ENCODE measurements around the gene MICAL1.

MICAL1 gene

GRCh38 chr6:109447087-109447486 is 8.5 kb downstream of the MICAL1 start:
- POLR2A ChIA-PET, result no interaction called here
- CTCF ChIA-PET, result interaction anchor here (0.7 to 1.5 kb wide), 2 partner anchors 8 to 259 kb away, joined by 3 to 4 read pairs; partner anchors contain the start of gene MICAL1
- DNase-seq (ENCODE audit: extremely low spot score), result no peak
- no peak for TF ChIP-seq CTCF (IDR thresholded peaks at IDR 0.05; ENCODE audit: control extremely low read depth, extremely low read depth, low read depth, missing control alignments)

- no peak for DNase-seq (ENCODE audit: extremely low spot score)
- ChIA-PET CTCF (interaction anchor here (0.6 to 3.3 kb wide), 4 partner anchors 9 to 259 kb away, joined by 3 to 13 read pairs (median 4); partner anchors contain the start of gene MICAL1), POLR2A (interaction anchor here (0.9 kb wide), 1 partner anchor 7 kb away, joined by 3 read pairs; no protein-coding TSS in a partner anchor)
- TF ChIP-seq CTCF (IDR thresholded peaks at IDR 0.05; ENCODE audit: control extremely low read depth, extremely low read depth, low read depth, missing control alignments), result no peak
Observed at GRCh38 chr6:109446541-109446940, 9.0 kb downstream of the MICAL1 start.

GRCh38 chr6:109446072-109446471 is 9.5 kb downstream of the MICAL1 start:
- POLR2A ChIA-PET, result interaction anchor here (0.9 kb wide), 1 partner anchor 8 kb away, joined by 3 read pairs; no protein-coding TSS in a partner anchor
- TF ChIP-seq CTCF (IDR thresholded peaks at IDR 0.05; ENCODE audit: control extremely low read depth, extremely low read depth, low read depth, missing control alignments), result no peak
- DNase-seq (ENCODE audit: extremely low spot score), result no peak
- CTCF ChIA-PET, result interaction anchor here (0.7 to 3.3 kb wide), 4 partner anchors 8 to 62 kb away, joined by 3 to 19 read pairs (median 8); partner anchors contain the start of gene MICAL1

- CTCF ChIA-PET, result interaction anchor here (1.3 to 3.3 kb wide), 5 partner anchors 9 to 257 kb away, joined by 4 to 19 read pairs (median 5); partner anchors contain the start of gene MICAL1
Observed at GRCh38 chr6:109445382-109445781, 10.2 kb downstream of the MICAL1 start.

GRCh38 chr6:109443425-109443950 is 12.1 kb downstream of the MICAL1 start:
- no peak for DNase-seq (ENCODE audit: extremely low spot score)
- TF ChIP-seq CTCF (IDR thresholded peaks at IDR 0.05; ENCODE audit: control extremely low read depth, extremely low read depth, low read depth, missing control alignments), result no peak
- CTCF ChIA-PET, result interaction anchor here (2.6 to 3.3 kb wide), 2 partner anchors 11 to 59 kb away, joined by 13 to 19 read pairs; partner anchors contain the start of gene MICAL1
- POLR2A ChIA-PET, result interaction anchor here (1.6 kb wide), 1 partner anchor 70 kb away, joined by 3 read pairs; no protein-coding TSS in a partner anchor

More at GRCh38 chr6:109445382-109445781, 10.2 kb downstream of the MICAL1 start:
- POLR2A ChIA-PET, result interaction anchor here (0.9 to 1.0 kb wide), 2 partner anchors 8 to 9 kb away, joined by 3 to 4 read pairs; no protein-coding TSS in a partner anchor
- TF ChIP-seq CTCF (IDR thresholded peaks at IDR 0.05; ENCODE audit: control extremely low read depth, extremely low read depth, low read depth, missing control alignments), result no peak
- no peak for DNase-seq (ENCODE audit: extremely low spot score)

GRCh38 chr6:109442393-109442924 is 13.1 kb downstream of the MICAL1 start:
- no peak for TF ChIP-seq CTCF (IDR thresholded peaks at IDR 0.05; ENCODE audit: control extremely low read depth, extremely low read depth, low read depth, missing control alignments)
- POLR2A ChIA-PET, result interaction anchor here (1.1 to 1.6 kb wide), 2 partner anchors 60 to 69 kb away, joined by 3 read pairs; partner anchors contain the start of gene CD164
- no peak for DNase-seq (ENCODE audit: extremely low spot score)
- CTCF ChIA-PET, result interaction anchor here (1.2 to 3.1 kb wide), 7 partner anchors 11 to 255 kb away, joined by 3 to 20 read pairs (median 10); partner anchors contain the start of gene MICAL1

All from GM10248 (cell line).